ENCODE data around the gene MRPL38. TPM values are rescaled to one million over a fixed set of nuclear protein-coding genes. Genes with fewer than 3 reads are reported as not detected.
"Not testable (repeated sequence)": the region's sequence is repeated elsewhere in the genome, so short reads cannot be mapped to it uniquely, and the experiment has no call there.

MRPL38 gene
- total RNA-seq, 6 experiments from 2014 or later = 46.1 to 79.8 (median 57.3) TPM

DNA sequence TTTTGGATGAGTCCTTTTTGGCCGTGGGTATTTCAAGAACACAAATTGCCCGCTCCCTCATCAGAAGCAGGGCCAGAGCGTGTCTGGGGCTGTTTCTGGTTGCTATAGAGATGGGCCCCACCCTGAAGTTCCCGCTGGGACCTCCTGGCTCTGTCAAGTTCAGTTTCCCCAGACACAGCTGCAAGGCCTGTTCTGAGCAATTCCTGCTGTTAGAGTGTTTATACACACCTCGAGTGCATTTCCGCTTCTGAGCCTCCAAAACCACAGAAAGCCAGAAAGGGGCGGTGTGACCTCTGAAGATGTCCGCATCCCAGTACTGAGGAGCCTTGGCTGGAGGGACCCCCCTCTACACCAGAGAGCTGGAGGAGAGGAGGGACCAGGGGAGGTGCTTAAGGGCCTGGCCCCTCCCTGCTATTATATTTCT lies 40.2 kb downstream of the MRPL38 start:
- DNase-seq = no peak
- TF ChIP-seq CTCF (IDR thresholded peaks at IDR 0.05) = no peak
- no peak for TF ChIP-seq POLR2A (IDR thresholded peaks at IDR 0.05)
- 43% methylated on average over 6 of the region's 8 CpGs for WGBS (ENCODE audit: insufficient coverage, low coverage, low lambda C conversion rate, missing lambda C conversion rate)

DNA sequence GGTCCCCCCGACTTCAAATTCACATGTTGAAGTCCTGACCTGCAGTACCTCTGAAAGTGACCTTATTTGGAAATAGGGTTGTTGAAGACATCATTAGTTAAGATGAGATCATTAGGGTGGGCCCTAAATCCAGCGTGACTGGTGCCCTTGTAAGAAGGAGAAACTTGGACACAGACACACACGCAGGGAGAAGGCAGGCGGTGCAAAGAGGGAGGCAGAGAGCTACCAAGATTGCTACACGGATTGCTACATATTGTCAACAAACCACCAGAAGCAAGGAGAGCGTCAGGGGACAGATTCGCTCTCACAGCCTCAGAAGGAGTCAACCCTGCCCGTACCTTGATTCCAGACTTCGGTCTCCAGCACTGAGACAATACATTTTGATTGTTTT lies 42.8 kb downstream of the MRPL38 start:
- 80% methylated on average over 1 of the region's 9 CpGs for WGBS (ENCODE audit: insufficient coverage, low coverage, low lambda C conversion rate, missing lambda C conversion rate)
- no peaks in the 10 kb centered on the region for H3K36me3 ChIP-seq
- no peaks in the 10 kb centered on the region for H3K27me3 ChIP-seq
- DNase-seq = no peak
- no peak overlapping the region for H3K4me3 ChIP-seq
- ATAC-seq = no peak
- no peaks in the 10 kb centered on the region for H3K9me3 ChIP-seq
- no peak for TF ChIP-seq CTCF (IDR thresholded peaks at IDR 0.05)
- no peak overlapping the region for H3K27ac ChIP-seq
- intact Hi-C loops (cut with DNase I) = no loop called here
- peaks cover 0 to under 1% (median 0%) of the 10 kb centered on the region in 4 donors for H3K4me1 ChIP-seq

More for the DNA sequence above, 40.2 kb downstream of the MRPL38 start:
- peak; percentile 27 to 46 (median 42) for ATAC-seq
- Histone ChIP-seq H3K36me3 (no peaks in the 10 kb centered on the region), H3K9me3 (no peaks in the 10 kb centered on the region), H3K4me3 (no peak overlapping the region), H3K27me3 (no peaks in the 10 kb centered on the region), H3K27ac (no peak overlapping the region), H3K4me1 (no peaks in the 10 kb centered on the region)
- intact Hi-C loops (cut with DNase I) = no loop called here

- H3K36me3 ChIP-seq; H3K27me3 ChIP-seq; H3K4me1 ChIP-seq; ATAC-seq; DNase-seq; intact Hi-C loops (cut with DNase I); H3K4me3 ChIP-seq; H3K9me3 ChIP-seq: not testable (repeated sequence)
- 82% methylated on average over 10 of the region's 10 CpGs for WGBS (ENCODE audit: insufficient coverage, low coverage, low lambda C conversion rate, missing lambda C conversion rate)
- peak overlapping the region; percentile 61 to 72 (median 70) for H3K27ac ChIP-seq
Observed at GRCh38 chr17:75859358-75859757, 45.3 kb downstream of the MRPL38 start.

DNA sequence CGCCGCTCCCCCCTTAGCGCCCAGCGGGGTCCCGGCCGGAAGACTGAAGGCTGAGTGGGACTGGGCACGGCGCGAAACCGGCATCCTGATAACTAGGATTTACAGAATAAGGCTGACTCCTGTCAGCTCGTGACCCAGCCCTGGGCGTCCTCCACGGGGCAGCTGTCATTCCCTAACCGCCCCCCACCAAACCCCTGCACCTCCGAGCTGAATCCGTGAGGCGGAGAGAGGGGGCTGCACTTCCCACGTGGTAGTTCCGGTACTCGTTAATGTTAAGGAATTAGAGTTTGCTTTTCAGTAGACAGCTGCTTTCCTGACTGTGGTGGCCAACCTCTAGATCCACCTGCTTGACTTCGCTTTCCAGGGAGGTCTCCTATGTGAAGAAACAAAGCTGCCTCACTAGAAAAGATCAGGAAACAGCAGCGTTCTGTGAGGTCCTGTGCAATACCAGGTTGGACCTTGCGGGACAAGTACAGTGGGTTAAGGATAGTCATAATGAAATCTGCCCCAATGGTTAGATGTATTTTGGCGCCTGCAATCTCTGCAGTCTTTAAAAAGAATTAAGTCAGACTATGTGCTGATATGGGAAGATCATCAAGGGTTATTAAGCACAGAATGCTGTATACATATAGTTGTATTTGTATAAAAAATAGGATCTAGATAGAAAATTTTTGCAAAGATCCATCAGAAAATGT lies 48.5 kb downstream of the MRPL38 start:
- TF ChIP-seq POLR2A (IDR thresholded peaks at IDR 0.05) (no peak), CTCF (IDR thresholded peaks at IDR 0.05) (peak in 1 of 4 donors; percentile 41)
- H3K4me1 ChIP-seq = peaks cover 0 to 37% (median 19%) of the 10 kb centered on the region in 4 donors
- peaks cover 0 to 4% (median 1%) of the 10 kb centered on the region in 4 donors for H3K36me3 ChIP-seq
- H3K27me3 ChIP-seq = no peaks in the 10 kb centered on the region
- ATAC-seq (peak in 2 of 4 donors; percentile 9 to 27), DNase-seq (no peak)
- intact Hi-C loops (cut with DNase I) = no loop called here
- peak overlapping the region; percentile 77 to 98 (median 81) for H3K4me3 ChIP-seq
- H3K9me3 ChIP-seq = no peaks in the 10 kb centered on the region
- WGBS (ENCODE audit: insufficient coverage, low coverage, low lambda C conversion rate, missing lambda C conversion rate) = 3% methylated on average over 13 of the region's 24 CpGs
- H3K27ac ChIP-seq = peak overlapping the region; percentile 96 to 99 (median 96)

GRCh38 chr17:75855310-75856061 lies 49.2 kb downstream of the MRPL38 start, which contains the start of gene WBP2:
TSS of gene WBP2 (minus strand) at chr17:75855335. CDS start at chr17:75855297, 38 bp downstream.
- Histone ChIP-seq H3K9me3 (no peaks in the 10 kb centered on the region), H3K4me1 (peaks cover 0 to 44% (median 23%) of the 10 kb centered on the region in 4 donors), H3K27me3 (no peaks in the 10 kb centered on the region), H3K36me3 (peaks cover 0 to 11% (median 6%) of the 10 kb centered on the region in 4 donors), H3K4me3 (peak within 1 kb of the TSS; percentile 77 to 98 (median 81)), H3K27ac (peak within 1 kb of the TSS; percentile 97 to 100 (median 99))
- intact Hi-C loops (cut with DNase I) = no loop called here
- peak; percentile 97 to 98 (median 97) for DNase-seq
- peak; percentile 96 for TF ChIP-seq POLR2A (IDR thresholded peaks at IDR 0.05)
- TF ChIP-seq CTCF (IDR thresholded peaks at IDR 0.05) = peak in 3 of 4 donors; percentile 33 to 41 (median 37)
- peak; percentile 82 to 91 (median 89) for ATAC-seq
- WGBS (ENCODE audit: insufficient coverage, low coverage, low lambda C conversion rate, missing lambda C conversion rate) = under 1% methylated on average over 13 of the region's 58 CpGs
